Adrenal gland (tissue), 5 donors: ENCODE data around the gene AGAP5.
"Not testable (repeated sequence)": the region's sequence is repeated elsewhere in the genome, so short reads cannot be mapped to it uniquely, and the experiment has no call there.

Source experiments
- CTCF ChIP-seq, 6 experiments: fragments of 450-650 bp in 4 of 6; fragments of 200-600 bp in 2 of 6; sonication (generic) in 1 of 6; IDR thresholded peaks; 1 replicate in 5 of 6; 2 replicates in 1 of 6; pipeline versions ENCODE4 v1.5.1 to v1.8.0; 2016 to 2021; ENCODE audit warnings: antibody characterized with exemption in 6 of 6, mild to moderate bottlenecking in 2 of 6, moderate library complexity in 1 of 6
- POLR2A ChIP-seq, 2 donors: fragments of 450-650 bp; IDR thresholded peaks; one replicate each; pipeline ENCODE4 v1.6.1; 2017; ENCODE audit warnings: antibody characterized with exemption in 2 of 2, mild to moderate bottlenecking in 2 of 2, moderate library complexity in 1 of 2
- donor health status: DM: no; HTN: no; CAD: no.

DNA sequence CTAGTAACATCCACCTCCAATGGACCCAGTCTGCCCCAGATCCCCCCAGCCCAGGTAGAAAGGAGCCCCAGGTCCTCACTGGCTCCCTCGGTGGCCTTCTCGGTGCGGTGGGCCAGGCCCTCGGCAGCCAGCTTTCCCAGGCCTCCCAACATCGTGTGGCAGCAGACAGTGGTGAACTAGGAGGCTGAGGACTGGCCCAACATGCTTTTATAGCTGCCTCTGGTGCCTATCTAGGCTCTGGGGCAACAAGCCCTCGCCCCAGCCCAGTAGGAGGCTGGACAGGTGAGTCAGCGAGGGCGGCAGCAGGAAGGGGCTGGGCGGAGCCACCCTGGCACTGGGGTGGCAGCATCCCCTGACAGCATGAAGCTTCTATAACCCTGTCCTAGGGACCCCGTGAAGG is 34.3 kb downstream of the AGAP5 start:
- not testable (repeated sequence) for TF ChIP-seq POLR2A, CTCF (IDR thresholded peaks at IDR 0.05)
